ENCODE measurements around the gene PGBD5.

The PGBD5 gene

GRCh38 chr1:230332061-230332460 lies 94.1 kb downstream of the PGBD5 start:
- H2BK120ac ChIP-seq (ENCODE audit: low read depth, low read length) = no peak overlapping the region
- H2AK5ac ChIP-seq (ENCODE audit: low read depth, low read length) = no peak overlapping the region
- no peak overlapping the region for H4K8ac ChIP-seq (ENCODE audit: low read depth, low read length)
- H3K4me1 ChIP-seq (ENCODE audit: control insufficient read depth in 2 of 2, insufficient read depth in 1 of 2, low read depth in 1 of 2, low read length in 2 of 2) = peaks cover 8 to 10% of the 10 kb centered on the region in 2 donors
- no peak overlapping the region for H3K4me3 ChIP-seq (ENCODE audit: low read length in 2 of 2)
- no peak overlapping the region for H3K14ac ChIP-seq (ENCODE audit: low read length)
- no peaks in the 10 kb centered on the region for H3K9me3 ChIP-seq (replicated peaks in 1 of 2; ENCODE audit: control insufficient read depth in 2 of 2, insufficient read depth in 1 of 2, low read depth in 1 of 2, low read length in 2 of 2)
- DNase-seq (ENCODE audit: low spot score) = no peak
- H3K79me1 ChIP-seq (ENCODE audit: low read depth, low read length) = no peaks in the 10 kb centered on the region
- WGBS, 2 donors (ENCODE audit: extremely low coverage in 2 of 2, insufficient read length in 2 of 2, insufficient replicate concordance in 1 of 2) = no CpG with 5 or more reads among the region's 8 CpGs
- peak overlapping the region; percentile 49 for H3K27ac ChIP-seq (replicated peaks; ENCODE audit: low read length)
- H3K4ac ChIP-seq (ENCODE audit: low read length) = no peak overlapping the region
- peak overlapping the region; percentile 75 for H2AFZ ChIP-seq (ENCODE audit: low read length)
- H2BK15ac ChIP-seq (ENCODE audit: low read length) = no peak overlapping the region
- no peaks in the 10 kb centered on the region for H3K27me3 ChIP-seq (ENCODE audit: control insufficient read depth in 3 of 3, insufficient read depth in 3 of 3, low read depth in 1 of 3, low read length in 3 of 3)
- no peak overlapping the region for H4K91ac ChIP-seq (ENCODE audit: low read depth, low read length, poor library complexity)
- no peak overlapping the region for H3K9ac ChIP-seq (ENCODE audit: low read depth, low read length, poor library complexity)
- H3K36me3 ChIP-seq (replicated peaks in 1 of 2; ENCODE audit: control insufficient read depth in 2 of 2, insufficient read depth in 2 of 2, low read length in 2 of 2) = peaks cover 0 to 42% of the 10 kb centered on the region in 2 donors
- no peak overlapping the region for H3K23ac ChIP-seq (ENCODE audit: low read depth, low read length, poor library complexity)
- no peak overlapping the region for H3K4me2 ChIP-seq (ENCODE audit: insufficient read depth, low read length, poor library complexity, severe bottlenecking)
- H2BK12ac ChIP-seq (ENCODE audit: low read length) = no peak overlapping the region
- H3K18ac ChIP-seq (ENCODE audit: low read length) = no peak overlapping the region
- no peak overlapping the region for H2BK5ac ChIP-seq (ENCODE audit: low read length)

- H3K9me3 ChIP-seq (replicated peaks in 1 of 2; ENCODE audit: control insufficient read depth in 2 of 2, insufficient read depth in 1 of 2, low read depth in 1 of 2, low read length in 2 of 2) = no peaks in the 10 kb centered on the region
- peaks cover 6 to 10% of the 10 kb centered on the region in 2 donors for H3K4me1 ChIP-seq (ENCODE audit: control insufficient read depth in 2 of 2, insufficient read depth in 1 of 2, low read depth in 1 of 2, low read length in 2 of 2)
- H3K4me2 ChIP-seq (ENCODE audit: insufficient read depth, low read length, poor library complexity, severe bottlenecking) = no peak overlapping the region
- H3K9ac ChIP-seq (ENCODE audit: low read depth, low read length, poor library complexity) = no peak overlapping the region
- H2AK5ac ChIP-seq (ENCODE audit: low read depth, low read length) = no peak overlapping the region
- no peak overlapping the region for H3K4ac ChIP-seq (ENCODE audit: low read length)
- H2BK5ac ChIP-seq (ENCODE audit: low read length) = no peak overlapping the region
- no peak for DNase-seq (ENCODE audit: low spot score)
- H2BK120ac ChIP-seq (ENCODE audit: low read depth, low read length) = no peak overlapping the region
- H3K36me3 ChIP-seq (replicated peaks in 1 of 2; ENCODE audit: control insufficient read depth in 2 of 2, insufficient read depth in 2 of 2, low read length in 2 of 2) = peaks cover 0 to 40% of the 10 kb centered on the region in 2 donors
- H4K8ac ChIP-seq (ENCODE audit: low read depth, low read length) = no peak overlapping the region
- no peak overlapping the region for H2BK15ac ChIP-seq (ENCODE audit: low read length)
- no CpG with 5 or more reads among the region's 7 CpGs for WGBS, 2 donors (ENCODE audit: extremely low coverage in 2 of 2, insufficient read length in 2 of 2, insufficient replicate concordance in 1 of 2)
- no peak overlapping the region for H4K91ac ChIP-seq (ENCODE audit: low read depth, low read length, poor library complexity)
- no peak overlapping the region for H3K27ac ChIP-seq (replicated peaks; ENCODE audit: low read length)
- no peaks in the 10 kb centered on the region for H3K27me3 ChIP-seq (ENCODE audit: control insufficient read depth in 3 of 3, insufficient read depth in 3 of 3, low read depth in 1 of 3, low read length in 3 of 3)
- no peak overlapping the region for H3K18ac ChIP-seq (ENCODE audit: low read length)
- H2BK12ac ChIP-seq (ENCODE audit: low read length) = no peak overlapping the region
- H3K23ac ChIP-seq (ENCODE audit: low read depth, low read length, poor library complexity) = no peak overlapping the region
- no peak overlapping the region for H3K14ac ChIP-seq (ENCODE audit: low read length)
- H3K79me1 ChIP-seq (ENCODE audit: low read depth, low read length) = no peaks in the 10 kb centered on the region
- no peak overlapping the region for H3K4me3 ChIP-seq (ENCODE audit: low read length in 2 of 2)
- no peak overlapping the region for H2AFZ ChIP-seq (ENCODE audit: low read length)
Measured at GRCh38 chr1:230330157-230330556, 96.0 kb downstream of the PGBD5 start.

GRCh38 chr1:230328342-230329015 lies 97.7 kb downstream of the PGBD5 start:
- Histone ChIP-seq H3K79me1 (ENCODE audit: low read depth, low read length) (no peaks in the 10 kb centered on the region), H2BK12ac (ENCODE audit: low read length) (no peak overlapping the region), H3K4me2 (ENCODE audit: insufficient read depth, low read length, poor library complexity, severe bottlenecking) (no peak overlapping the region), H4K8ac (ENCODE audit: low read depth, low read length) (no peak overlapping the region), H3K27me3 (ENCODE audit: control insufficient read depth in 3 of 3, insufficient read depth in 3 of 3, low read depth in 1 of 3, low read length in 3 of 3) (no peaks in the 10 kb centered on the region), H3K9ac (ENCODE audit: low read depth, low read length, poor library complexity) (no peak overlapping the region), H2AK5ac (ENCODE audit: low read depth, low read length) (no peak overlapping the region), H3K4ac (ENCODE audit: low read length) (no peak overlapping the region), H2BK5ac (ENCODE audit: low read length) (no peak overlapping the region), H3K18ac (ENCODE audit: low read length) (no peak overlapping the region), H3K23ac (ENCODE audit: low read depth, low read length, poor library complexity) (no peak overlapping the region), H3K4me3 (ENCODE audit: low read length in 2 of 2) (no peak overlapping the region), H2BK120ac (ENCODE audit: low read depth, low read length) (no peak overlapping the region), H3K4me1 (ENCODE audit: control insufficient read depth in 2 of 2, insufficient read depth in 1 of 2, low read depth in 1 of 2, low read length in 2 of 2) (peaks cover 5 to 10% of the 10 kb centered on the region in 2 donors), H3K27ac (replicated peaks; ENCODE audit: low read length) (no peak overlapping the region), H4K91ac (ENCODE audit: low read depth, low read length, poor library complexity) (no peak overlapping the region), H2BK15ac (ENCODE audit: low read length) (no peak overlapping the region), H3K9me3 (replicated peaks in 1 of 2; ENCODE audit: control insufficient read depth in 2 of 2, insufficient read depth in 1 of 2, low read depth in 1 of 2, low read length in 2 of 2) (no peaks in the 10 kb centered on the region), H3K14ac (ENCODE audit: low read length) (no peak overlapping the region), H2AFZ (ENCODE audit: low read length) (no peak overlapping the region), H3K36me3 (replicated peaks in 1 of 2; ENCODE audit: control insufficient read depth in 2 of 2, insufficient read depth in 2 of 2, low read length in 2 of 2) (peaks cover 2 to 51% of the 10 kb centered on the region in 2 donors)
- WGBS, 2 donors (ENCODE audit: extremely low coverage in 2 of 2, insufficient read length in 2 of 2, insufficient replicate concordance in 1 of 2) = no CpG with 5 or more reads among the region's 7 CpGs
- no peak for DNase-seq (ENCODE audit: low spot score)

- H4K91ac ChIP-seq (ENCODE audit: low read depth, low read length, poor library complexity) = no peak overlapping the region
- H4K8ac ChIP-seq (ENCODE audit: low read depth, low read length) = no peak overlapping the region
- H2BK5ac ChIP-seq (ENCODE audit: low read length) = no peak overlapping the region
- no peaks in the 10 kb centered on the region for H3K79me1 ChIP-seq (ENCODE audit: low read depth, low read length)
- H3K4ac ChIP-seq (ENCODE audit: low read length) = no peak overlapping the region
- no peak overlapping the region for H3K9ac ChIP-seq (ENCODE audit: low read depth, low read length, poor library complexity)
- DNase-seq (ENCODE audit: low spot score) = no peak
- H3K23ac ChIP-seq (ENCODE audit: low read depth, low read length, poor library complexity) = no peak overlapping the region
- H3K4me3 ChIP-seq (ENCODE audit: low read length in 2 of 2) = no peak overlapping the region
- no peak overlapping the region for H2AK5ac ChIP-seq (ENCODE audit: low read depth, low read length)
- no peak overlapping the region for H2BK12ac ChIP-seq (ENCODE audit: low read length)
- no peak overlapping the region for H2BK120ac ChIP-seq (ENCODE audit: low read depth, low read length)
- no peaks in the 10 kb centered on the region for H3K9me3 ChIP-seq (replicated peaks in 1 of 2; ENCODE audit: control insufficient read depth in 2 of 2, insufficient read depth in 1 of 2, low read depth in 1 of 2, low read length in 2 of 2)
- peaks cover 3 to 10% of the 10 kb centered on the region in 2 donors for H3K4me1 ChIP-seq (ENCODE audit: control insufficient read depth in 2 of 2, insufficient read depth in 1 of 2, low read depth in 1 of 2, low read length in 2 of 2)
- no peaks in the 10 kb centered on the region for H3K27me3 ChIP-seq (ENCODE audit: control insufficient read depth in 3 of 3, insufficient read depth in 3 of 3, low read depth in 1 of 3, low read length in 3 of 3)
- no peak overlapping the region for H3K4me2 ChIP-seq (ENCODE audit: insufficient read depth, low read length, poor library complexity, severe bottlenecking)
- no peak overlapping the region for H3K14ac ChIP-seq (ENCODE audit: low read length)
- H2AFZ ChIP-seq (ENCODE audit: low read length) = no peak overlapping the region
- H2BK15ac ChIP-seq (ENCODE audit: low read length) = no peak overlapping the region
- peaks cover 4 to 51% of the 10 kb centered on the region in 2 donors for H3K36me3 ChIP-seq (replicated peaks in 1 of 2; ENCODE audit: control insufficient read depth in 2 of 2, insufficient read depth in 2 of 2, low read length in 2 of 2)
- WGBS, 2 donors (ENCODE audit: extremely low coverage in 2 of 2, insufficient read length in 2 of 2, insufficient replicate concordance in 1 of 2) = no CpG with 5 or more reads among the region's 9 CpGs
- no peak overlapping the region for H3K27ac ChIP-seq (replicated peaks; ENCODE audit: low read length)
- H3K18ac ChIP-seq (ENCODE audit: low read length) = no peak overlapping the region
Measured at GRCh38 chr1:230327892-230328284, 98.2 kb downstream of the PGBD5 start.
